HG02840 (cell line): Measurements from ENCODE around the gene EPX.

Source experiments
- ATAC-seq: cut with Tn5 transposase; IDR thresholded peaks from one replicate; pipeline ENCODE4 v1.9.1; 2021; ENCODE audit warnings: mild to moderate bottlenecking, moderate library complexity, moderate number of reproducible peaks; ENCODE audit not compliant: unreplicated experiment, low FRiP score

EPX gene

DNA sequence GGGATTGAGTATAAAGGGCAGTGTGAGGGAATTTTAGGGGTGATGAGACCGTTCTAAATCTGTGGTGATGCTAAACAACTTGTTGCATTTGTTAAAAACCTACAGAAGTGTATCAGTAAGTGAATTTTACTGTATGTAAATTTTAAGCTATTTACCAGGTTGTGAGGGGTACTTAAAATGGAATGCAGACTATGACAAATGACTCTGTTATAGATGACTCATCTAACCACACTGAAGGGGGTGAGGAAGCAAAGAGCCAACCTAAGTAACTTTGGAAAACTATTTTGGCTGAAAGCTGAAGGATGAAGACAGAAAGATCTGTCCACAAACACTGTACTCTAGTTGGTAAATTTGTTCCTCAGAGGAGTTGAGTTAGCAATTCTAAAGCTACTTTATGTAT lies 31.8 kb downstream of the EPX start:
- no peak for ATAC-seq

DNA sequence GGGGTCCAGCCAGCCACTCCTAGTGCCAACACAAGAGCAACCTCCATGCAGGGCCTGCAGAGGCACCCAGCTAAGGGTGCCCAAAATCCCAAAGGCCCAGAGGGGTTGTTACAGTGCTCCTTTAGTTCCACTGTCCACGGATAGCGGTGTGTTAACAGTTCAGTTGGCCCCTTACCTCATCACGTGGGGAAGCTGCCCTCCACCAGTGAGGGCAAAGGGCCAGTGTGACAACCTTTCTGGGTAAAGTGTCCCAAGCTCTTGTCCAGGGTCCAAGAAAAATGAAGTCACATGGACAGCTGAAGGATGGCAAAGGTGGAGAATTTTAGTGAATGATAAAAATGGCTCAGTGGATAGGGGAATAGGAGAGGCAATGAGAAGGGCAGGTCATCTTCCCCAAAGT lies 35.2 kb downstream of the EPX start:
- no peak for ATAC-seq

DNA sequence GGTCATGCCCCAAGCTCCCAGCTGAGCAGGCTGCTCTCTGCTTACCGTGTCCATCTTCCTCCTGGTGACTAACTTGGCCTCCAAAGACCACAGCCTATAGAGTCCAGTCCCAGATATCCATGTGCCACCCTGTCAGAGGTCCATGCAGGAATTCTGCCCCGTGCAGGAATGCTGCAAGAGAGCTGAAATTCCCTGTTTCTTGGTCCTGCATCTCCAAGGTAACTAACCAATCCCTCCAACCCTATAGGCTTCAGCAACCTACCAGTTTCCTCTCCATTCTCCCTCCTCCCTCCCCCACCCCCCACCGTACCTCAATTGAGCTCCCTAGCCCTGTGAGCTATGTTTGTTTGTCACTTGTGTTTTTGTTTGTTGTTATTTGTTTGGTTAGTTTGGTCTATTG lies 36.2 kb downstream of the EPX start:
- ATAC-seq, result no peak

DNA sequence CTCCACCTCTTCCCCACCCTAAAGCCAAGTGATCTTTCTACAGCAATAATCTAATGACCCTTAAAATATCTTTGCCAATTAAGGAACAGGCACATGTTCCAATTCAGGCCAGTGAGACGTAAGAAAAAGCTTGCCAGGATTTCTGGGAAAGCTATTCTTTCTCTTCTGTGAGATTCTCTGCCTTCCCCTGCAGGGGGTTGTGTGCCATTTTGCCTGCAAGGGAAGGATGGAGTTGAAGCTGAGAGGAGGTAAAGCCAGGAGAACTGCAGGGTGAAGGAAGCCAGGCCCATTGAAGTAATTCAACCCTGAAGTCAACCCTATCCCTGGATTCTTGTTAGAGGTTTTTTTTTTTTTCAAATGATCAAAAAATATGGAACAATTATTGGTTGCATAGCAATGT lies 36.9 kb downstream of the EPX start:
- no peak for ATAC-seq

DNA sequence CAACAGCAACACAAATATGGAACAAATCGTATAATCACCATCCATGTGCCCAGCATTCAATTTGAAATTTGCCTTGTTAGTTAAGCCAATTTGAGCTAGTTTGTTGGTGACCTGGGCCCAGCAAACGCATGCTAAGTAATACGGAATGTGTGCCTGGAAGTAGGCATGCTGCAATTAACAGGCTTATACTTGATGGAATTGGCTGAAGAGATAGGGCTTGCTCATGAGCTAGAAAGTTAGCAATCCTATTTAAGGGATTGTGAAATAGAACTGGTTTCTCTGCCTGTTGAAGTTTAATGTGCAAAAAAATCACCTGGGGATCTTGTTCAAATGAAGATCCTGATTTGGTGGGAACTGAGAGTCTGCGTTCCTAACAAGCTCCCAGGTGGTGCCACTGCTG lies 37.4 kb downstream of the EPX start:
- no peak for ATAC-seq

DNA sequence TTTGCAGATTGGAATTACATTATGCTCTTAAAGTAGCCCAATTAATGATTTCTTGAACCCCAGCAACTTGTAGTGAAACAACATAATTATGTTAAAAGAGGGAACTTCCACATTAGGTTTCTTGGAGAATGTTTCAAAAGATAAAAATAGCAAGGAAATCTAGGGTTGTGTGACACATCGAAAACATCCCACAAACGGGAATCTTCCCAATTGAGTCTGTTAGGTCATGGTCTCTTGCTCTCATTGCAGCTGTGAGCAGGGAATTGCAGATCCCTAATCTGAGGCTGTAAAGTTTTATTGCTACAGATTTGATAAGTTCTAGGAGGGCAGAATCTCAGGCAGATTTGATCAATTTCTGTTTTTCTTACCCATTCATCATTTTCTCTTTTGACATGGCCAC lies 39.1 kb downstream of the EPX start:
- no peak for ATAC-seq

DNA sequence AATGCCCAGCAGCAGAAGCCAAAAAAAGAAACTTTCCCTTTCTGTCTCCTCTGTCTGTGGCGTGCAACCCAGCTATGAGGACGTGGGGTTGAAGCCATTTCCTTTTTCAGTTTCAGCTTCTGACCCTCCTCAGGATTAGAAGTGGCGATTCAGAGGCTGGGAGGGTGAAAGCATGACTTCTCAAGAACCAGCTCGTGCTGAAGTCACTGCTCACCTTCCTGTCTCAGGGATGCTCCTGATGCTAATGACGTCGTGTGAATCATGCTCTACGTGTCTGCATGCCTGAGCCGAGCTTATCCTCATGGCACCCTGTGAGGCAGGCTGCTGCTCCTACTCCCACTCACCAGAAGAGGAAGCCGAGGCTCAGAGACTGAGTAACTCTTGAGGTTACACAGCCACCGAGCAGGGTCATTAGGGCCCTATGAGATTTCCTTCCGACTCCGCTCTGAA lies 40.2 kb downstream of the EPX start:
- ATAC-seq, result no peak

DNA sequence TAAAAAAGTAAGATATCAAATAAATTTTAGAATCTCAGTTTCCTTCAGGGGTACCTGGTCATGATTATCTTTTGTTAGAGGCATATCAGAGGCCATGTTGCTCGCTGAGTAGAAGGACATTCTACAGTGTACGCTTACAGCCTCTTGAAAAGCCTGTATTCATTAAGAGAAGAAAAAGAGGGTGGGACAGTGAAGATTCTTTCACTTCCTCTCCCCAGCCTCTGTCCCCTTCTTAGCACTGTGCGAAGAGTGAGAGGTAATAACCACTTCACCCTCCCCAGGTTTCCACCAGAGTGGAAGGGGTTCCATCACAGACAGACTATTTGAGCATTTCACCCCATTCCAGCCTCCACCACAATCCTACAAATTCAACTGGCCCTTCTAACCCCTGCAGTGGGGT lies 41.0 kb downstream of the EPX start:
- ATAC-seq, result no peak

DNA sequence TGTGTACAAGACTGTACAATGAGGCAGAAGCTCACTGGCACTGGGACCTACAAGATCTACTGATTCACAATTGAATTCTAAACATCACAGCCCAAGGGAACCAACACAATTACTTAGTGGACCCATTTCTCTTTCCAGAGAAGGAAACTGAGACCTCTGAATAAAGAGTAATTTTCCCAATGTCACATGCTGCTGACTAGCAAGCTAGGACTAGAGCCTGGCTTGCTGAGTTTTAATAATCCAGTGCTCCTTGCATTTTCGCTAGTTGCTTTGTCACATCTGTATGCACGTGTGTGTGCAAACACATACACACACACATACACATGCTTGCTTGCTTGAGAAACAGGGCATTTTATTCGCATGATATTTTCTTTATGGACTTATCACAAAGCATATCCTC lies 42.0 kb downstream of the EPX start:
- ATAC-seq, result no peak

DNA sequence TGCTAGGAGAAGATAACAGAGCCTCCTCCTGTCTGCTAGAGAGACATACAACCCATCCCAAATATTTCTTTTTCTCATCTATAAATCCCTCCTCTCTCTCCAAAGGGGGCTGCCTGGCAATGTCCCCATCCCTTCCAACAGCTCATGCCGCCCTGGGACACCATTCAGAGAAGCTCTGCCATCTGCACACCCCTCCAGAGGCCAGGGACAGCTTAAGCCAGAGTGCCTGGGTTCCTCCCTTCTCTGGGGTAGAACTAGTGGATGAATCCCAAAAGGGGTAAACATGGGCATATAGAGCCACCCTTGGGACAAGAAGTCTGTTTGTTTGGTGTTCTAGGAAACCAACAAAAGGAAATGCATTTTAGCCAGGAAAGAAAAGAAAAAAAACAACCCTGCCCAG lies 43.3 kb downstream of the EPX start:
- ATAC-seq, result no peak

DNA sequence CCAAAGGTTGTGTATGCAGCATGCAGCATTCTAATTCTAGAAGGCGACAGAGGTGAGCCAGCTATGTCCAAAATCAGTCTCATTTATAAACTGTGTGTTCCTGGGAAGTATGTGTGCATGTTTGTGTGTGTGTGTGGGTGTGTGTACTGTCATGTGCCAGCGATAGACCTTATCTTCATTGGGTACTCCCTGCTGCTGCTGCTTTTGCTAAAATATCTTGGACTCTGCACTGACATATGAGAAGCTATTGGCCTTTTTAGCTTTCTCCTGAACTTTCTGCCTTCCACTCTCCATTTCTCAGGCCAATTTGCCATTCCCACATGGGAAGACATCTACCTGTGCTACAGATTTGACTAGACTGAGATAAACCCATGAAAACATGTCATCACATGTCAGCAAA lies 43.9 kb downstream of the EPX start:
- no peak for ATAC-seq

DNA sequence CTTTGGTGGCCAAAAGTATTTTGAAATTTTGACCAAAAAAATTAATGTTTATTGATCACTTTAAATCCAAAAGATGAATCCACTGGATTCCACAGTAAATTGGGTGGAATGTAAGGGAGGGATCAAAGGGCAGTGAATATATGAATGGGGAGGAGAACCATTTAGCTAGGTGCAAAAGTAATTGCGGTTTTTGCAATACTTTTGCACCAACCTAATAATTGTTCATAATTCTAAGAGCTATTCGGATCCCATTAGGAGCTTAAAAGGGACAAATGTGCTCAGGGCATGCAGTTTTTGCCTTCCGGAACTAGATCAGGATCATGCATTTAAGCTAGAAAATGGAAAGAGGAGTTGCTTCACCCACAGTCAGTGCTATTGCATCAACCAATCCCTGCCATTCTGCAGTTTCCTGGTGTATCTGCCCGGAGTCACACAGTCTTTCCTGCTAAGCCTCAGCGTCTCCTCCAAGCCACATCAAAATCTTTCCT lies 45.7 kb downstream of the EPX start, which contains the start of gene LPO:
Gene LPO, plus strand, starts transcription at position 438 of the 488 bp plus-strand sequence. CDS start 4,396 bp downstream, outside the sequence.
- ATAC-seq, result no peak

DNA sequence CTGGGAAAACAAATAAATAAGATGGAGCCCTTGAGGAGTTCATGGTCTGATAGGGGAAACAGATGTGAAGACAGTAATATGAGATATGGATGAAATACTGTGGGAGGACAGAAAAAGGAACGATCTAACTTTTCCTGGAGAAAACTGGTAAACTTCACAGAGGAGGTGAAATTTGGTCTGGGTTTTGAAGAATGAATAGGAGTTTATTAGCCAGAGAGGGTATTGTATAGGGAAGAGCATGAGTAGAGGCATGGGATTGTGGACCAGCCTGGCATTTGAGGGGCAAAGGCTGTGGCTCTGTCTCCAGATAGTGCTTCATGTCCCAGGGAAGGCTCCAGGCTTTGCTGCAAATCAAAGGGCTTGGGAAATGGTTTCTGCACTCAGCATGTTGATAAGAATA lies 47.5 kb downstream of the EPX start:
- ATAC-seq, result no peak

DNA sequence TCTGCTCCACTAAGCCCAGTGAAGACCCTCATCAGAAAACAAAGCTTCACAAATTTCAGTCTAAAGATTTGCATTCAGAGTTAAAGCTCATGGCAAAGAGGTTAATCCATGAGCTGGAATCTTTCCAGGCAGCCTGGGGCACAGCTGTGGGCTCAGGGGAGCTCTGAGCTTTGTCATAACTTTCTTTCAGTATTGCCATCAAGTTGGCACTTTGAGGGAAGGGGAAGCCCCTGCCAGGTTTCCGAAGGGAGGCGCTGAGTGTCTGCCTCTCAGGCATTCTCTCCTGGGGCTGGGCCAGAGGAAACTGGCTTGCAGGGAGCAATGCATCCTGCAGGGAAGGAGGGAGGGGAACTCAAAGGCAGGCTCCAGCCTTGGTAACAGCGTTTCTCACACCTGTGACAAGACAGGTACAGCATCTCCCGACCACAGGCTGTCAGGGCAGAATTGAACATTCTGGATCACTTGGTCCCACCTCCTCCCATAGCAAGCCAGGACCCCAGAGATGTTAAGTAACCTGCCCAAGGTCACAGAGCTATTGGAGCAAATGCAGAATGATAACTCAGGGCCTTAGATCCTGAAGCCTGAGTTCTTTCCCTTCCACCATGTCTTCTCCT lies 49.8 kb downstream of the EPX start:
- ATAC-seq, result no peak

DNA sequence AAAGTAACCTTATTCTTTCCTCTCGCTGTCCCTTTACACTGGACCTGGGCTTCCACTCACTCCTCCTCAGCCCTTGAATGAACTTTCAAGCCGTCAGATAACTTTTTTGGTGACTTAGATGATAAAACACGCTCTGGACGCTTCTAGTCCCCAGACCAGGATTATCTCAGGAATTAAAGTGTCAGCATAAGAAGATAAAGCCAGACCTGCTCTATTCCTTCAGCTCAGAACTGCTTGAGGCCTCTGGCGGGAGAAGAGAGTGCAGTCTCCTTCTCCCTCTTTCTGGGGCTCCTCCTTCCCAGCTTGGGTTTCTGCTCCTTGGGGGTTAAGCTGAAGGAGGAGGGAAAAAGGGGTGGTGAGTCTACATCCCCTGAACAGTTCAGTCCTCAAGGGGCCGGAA lies 52.4 kb downstream of the EPX start:
- no peak for ATAC-seq

DNA sequence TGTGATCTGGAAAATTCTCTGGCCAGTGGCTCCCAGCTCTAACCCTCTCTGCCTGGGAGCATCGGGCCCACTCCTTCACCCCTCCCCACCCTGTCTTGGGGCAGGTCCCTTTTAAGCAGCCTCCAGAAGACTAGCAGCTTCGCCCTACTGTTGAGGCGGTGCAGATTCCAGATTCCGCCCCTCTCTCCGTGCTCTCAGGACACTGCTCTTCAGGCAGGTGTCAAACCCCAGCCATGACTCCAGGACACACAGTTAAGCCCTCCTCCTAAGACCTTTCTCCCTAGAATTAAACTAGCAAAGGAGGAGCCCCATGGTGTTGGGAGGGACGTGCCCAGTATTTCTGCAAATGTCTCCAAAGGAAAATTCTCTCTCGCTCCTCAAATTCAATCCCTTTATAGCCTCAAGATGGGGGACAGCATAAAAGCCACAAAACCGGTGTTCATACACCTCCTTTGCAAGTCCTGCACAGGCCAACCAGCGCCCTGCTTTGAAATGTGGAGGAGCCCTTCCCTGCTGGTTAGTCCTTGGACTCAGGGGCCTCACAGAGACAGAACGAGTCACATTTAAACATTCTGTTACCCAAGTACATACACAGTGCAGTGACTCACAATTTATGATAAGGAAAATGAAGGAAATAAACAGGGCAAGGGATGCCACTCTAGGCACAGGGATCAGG lies 53.0 kb downstream of the EPX start:
- ATAC-seq, result no peak

DNA sequence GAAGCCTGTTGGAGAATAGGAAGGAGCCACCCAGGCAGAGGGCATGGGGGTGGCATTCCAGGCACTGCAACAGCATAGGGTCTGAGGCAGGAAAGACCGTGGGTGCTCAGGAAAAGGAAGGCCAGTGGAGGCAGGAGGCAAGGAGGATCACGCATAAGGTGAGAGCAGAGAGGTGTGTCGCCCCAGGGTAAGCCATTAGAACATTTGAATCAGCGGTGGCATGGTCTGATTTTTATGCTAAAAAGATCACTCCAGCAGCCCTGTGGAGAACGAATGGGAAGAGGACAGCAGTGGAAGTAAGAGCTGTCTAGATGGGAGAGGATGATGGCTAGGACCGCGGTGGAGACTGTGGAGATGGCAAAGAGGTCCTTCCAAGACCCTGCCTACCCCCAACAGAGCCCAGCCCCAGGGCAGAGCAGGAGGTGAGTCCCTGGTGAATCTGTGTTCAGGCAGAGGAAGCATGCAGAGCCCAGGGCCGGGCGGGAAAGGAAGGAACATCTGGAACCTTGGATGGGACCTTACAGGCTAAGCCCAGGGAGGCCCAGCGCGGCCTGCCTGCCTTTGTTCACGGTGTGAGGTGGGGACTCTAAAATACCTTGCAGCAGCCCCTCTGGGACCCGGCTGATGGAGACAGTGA lies 53.7 kb downstream of the EPX start:
- ATAC-seq, result no peak

DNA sequence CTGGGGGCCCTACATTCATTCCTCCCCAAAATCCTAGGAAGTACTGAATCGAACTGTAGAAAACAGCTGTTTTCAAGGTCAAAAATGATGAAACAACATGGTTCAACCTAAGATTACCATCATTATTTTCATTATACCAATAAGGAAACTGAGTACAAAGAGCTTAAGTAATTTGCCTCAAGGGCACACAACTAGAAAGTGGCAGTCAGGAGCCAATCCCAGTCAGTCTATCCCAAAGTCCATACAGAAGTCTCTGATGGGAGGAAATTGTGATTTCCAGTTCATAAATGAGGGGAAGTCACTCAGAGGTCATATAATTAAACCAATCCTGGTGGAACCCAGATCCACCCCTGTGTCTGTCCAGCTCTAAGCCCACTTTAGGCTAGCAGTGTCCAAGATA lies 54.3 kb downstream of the EPX start:
- ATAC-seq, result no peak

DNA sequence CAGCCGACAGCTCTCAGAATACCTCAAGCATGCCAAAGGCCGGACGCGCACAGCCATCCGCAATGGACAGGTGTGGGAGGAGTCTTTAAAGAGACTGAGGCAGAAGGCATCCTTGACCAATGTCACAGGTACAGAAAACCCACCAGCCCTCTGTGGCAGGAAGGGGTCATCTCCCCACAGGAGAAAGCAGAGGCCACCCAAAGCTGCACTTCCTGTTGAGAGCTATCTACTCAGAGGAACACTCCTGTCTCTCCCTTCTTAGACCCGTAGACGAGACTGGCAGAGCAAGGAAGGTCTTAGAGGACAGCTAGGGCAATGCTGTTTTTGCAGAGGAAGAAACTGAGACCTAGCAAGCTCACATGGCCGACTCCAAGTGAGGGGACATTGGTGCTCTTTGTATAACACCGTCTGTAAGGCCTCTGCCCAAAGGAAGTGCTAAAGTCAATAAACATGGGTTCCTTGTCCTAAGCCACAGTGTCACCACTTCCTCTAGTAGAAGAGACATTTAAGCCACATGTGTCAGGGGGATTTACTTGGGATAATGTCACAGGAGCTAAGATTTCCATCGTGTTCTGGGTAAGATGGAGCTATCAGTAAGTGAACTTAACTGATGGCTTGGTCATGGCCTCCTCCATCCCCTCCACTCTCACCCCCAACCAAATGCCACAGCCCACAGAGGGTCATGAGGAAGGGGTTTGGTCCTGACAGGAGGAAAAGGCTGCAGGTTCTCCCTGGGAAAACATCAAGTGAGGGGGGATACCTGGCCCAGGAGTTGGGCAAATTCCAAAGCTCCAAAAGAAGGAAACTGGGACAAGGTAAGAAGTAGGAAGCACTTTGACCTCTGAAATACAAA lies 55.2 kb downstream of the EPX start:
- ATAC-seq, result no peak

DNA sequence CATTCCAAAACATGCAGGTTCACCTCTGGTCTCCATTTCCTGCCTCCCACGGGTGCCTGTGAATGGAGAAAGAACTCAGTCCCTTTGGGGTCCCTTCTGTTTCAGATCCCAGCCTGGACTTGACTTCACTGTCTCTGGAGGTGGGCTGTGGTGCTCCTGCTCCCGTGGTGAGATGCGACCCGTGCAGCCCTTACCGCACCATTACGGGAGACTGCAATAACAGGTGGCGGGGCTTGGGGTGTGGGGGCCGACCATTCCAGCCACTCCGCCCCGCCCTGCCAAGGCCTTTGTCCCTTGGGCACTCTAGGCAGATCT lies 56.4 kb downstream of the EPX start:
- no peak for ATAC-seq
